SK-N-MC (cell line): ENCODE measurements around the gene CPTP.
A peak's percentile ranks its signal among the peaks of the same experiment; 100 is the strongest.

ENCODE experiments used
- DNase-seq: peaks from one replicate; pipeline ENCODE4 v3.0.0-alpha.2; 2011; ENCODE audit warnings: low read depth, low spot score
- H3K27ac ChIP-seq: fragments of 200-600 bp; sonication (generic); 2 replicates; pipeline ENCODE4 v1.5.1; 2016; ENCODE audit warnings: mixed run types
- H3K36me3 ChIP-seq: fragments of 200-600 bp; sonication (generic); 2 replicates; pipeline ENCODE4 v1.6.1; 2017; ENCODE audit warnings: antibody characterized with exemption, low read length, mixed read lengths; ENCODE audit not compliant: insufficient read depth
- H3K4me3 ChIP-seq: fragments of 200-600 bp; sonication (generic); 2 replicates; pipeline ENCODE4 v1.5.1; 2016
- H3K9ac ChIP-seq: fragments of 200-600 bp; sonication (generic); 2 replicates; pipeline ENCODE4 v1.8.0; 2017; ENCODE audit warnings: mixed run types, mixed read lengths; ENCODE audit not compliant: insufficient read length
- H3K9me3 ChIP-seq: fragments of 200-600 bp; sonication (generic); 2 replicates; pipeline ENCODE4 v1.6.1; 2017; ENCODE audit warnings: low read depth, mild to moderate bottlenecking, antibody characterized with exemption, low read length, moderate library complexity, mixed read lengths
- EZH2 ChIP-seq: fragments of 200-600 bp; sonication (generic); IDR thresholded peaks from one replicate; pipeline ENCODE4 v1.6.1; 2017; ENCODE audit warnings: antibody characterized with exemption
- FOXP2 ChIP-seq: optimal IDR thresholded peaks from 2 replicates; pipeline ENCODE3; 2011; ENCODE audit warnings: mild to moderate bottlenecking, moderate library complexity; ENCODE audit not compliant: insufficient read depth; ENCODE audit errors: extremely low read length, control extremely low read depth
- POLR2AphosphoS5 ChIP-seq: IDR thresholded peaks from 2 replicates; pipeline ENCODE4 v1.6.1; 2012; ENCODE audit warnings: mild to moderate bottlenecking, low read depth, low read length, borderline replicate concordance

The CPTP gene

DNA sequence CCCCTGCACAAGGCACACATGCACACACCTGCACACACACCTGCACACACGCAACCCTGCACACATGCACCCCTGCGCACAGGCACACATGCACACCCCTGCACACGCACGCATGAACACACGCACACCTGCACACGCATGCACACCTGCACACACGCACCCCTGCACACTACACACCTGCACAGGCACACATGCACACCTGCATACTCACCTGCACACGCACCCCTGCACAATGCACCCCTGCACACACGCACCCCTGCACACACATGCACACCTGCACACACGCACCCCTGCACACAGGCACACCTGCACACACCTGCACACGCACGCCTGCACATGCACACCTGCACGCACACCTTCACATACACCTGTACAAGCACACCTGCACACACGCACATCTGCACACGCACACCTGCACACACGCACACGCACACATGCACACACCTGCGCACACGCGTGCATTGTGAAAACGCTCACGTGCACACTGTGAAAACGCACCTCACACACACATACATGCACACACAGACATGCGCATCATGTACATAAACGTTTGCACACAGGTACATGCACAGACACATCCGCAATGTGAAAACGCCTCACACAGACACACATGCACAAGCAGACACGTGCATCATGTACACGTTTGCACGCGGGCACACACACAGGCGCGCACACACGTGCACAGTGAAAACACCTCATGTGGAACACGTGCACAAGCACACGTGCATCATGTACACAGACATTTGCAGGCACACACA lies 16.4 kb downstream of the CPTP start:
- Histone ChIP-seq H3K36me3 (peaks cover 3% of the 10 kb centered on the region; the same call in 1 of the 2 replicates), H3K9me3 (no peaks in the 10 kb centered on the region), H3K9ac (no peak overlapping the region), H3K4me3 (no peak overlapping the region), H3K27ac (no peak overlapping the region)
- TF ChIP-seq EZH2 (no peak), FOXP2 (no peak), POLR2AphosphoS5 (peak; percentile 9; the same call in 1 of the 2 replicates)
- DNase-seq, result no peak

GRCh38 chr1:1341549-1342021 lies 17.0 kb downstream of the CPTP start:
- Histone ChIP-seq H3K9me3 (no peaks in the 10 kb centered on the region), H3K36me3 (peaks cover 3% of the 10 kb centered on the region; the same call in 1 of the 2 replicates)
- no peak for DNase-seq

GRCh38 chr1:1342061-1342562 lies 17.5 kb downstream of the CPTP start:
- no peak overlapping the region for H3K9ac ChIP-seq
- H3K27ac ChIP-seq, result no peak overlapping the region
- TF ChIP-seq EZH2 (no peak), POLR2AphosphoS5 (no peak), FOXP2 (no peak)
- H3K4me3 ChIP-seq, result no peak overlapping the region
- DNase-seq, result no peak
- peaks cover 3% of the 10 kb centered on the region; the same call in 1 of the 2 replicates for H3K36me3 ChIP-seq
- H3K9me3 ChIP-seq, result no peaks in the 10 kb centered on the region

More at GRCh38 chr1:1341549-1342021, 17.0 kb downstream of the CPTP start:
- no peak overlapping the region for H3K9ac ChIP-seq
- H3K4me3 ChIP-seq, result no peak overlapping the region
- TF ChIP-seq POLR2AphosphoS5 (no peak), EZH2 (no peak), FOXP2 (no peak)
- H3K27ac ChIP-seq, result no peak overlapping the region

- H3K27ac ChIP-seq, result no peak overlapping the region
Observed at GRCh38 chr1:1342584-1343115, 18.0 kb downstream of the CPTP start.

DNA sequence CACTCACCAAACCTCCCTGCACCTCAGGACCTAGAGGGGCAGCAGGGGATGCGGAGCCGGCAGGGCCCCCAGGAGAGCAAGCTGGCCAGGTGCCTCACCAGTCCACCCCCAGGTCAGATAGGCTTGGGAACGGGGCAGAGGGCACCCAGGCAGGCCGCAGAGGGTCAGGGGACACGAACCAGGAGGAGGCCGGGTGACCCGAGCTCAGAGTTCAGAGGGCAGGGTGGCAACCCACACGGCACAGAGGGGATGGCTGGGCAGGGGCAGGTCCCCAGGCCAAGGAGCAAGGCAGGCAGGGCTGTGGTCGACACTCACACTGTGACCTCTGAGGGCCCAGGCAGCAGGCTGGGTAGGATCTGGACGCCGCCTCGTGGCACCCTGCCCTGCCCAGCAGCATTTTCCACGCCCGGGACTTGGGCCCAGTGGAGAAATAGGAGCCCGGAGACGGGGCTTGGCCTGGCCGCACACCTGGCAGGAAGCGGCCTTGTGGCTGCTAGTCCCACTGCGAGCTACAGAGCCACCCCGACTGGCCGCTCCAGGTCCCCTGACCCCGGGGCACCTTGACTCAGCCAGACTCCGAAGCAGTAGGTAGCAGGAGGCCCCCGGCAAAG lies 19.3 kb downstream of the CPTP start:
- Histone ChIP-seq H3K4me3 (no peak overlapping the region), H3K9ac (no peak overlapping the region), H3K36me3 (no peaks in the 10 kb centered on the region; the same call in 1 of the 2 replicates), H3K27ac (no peak overlapping the region), H3K9me3 (no peaks in the 10 kb centered on the region)
- TF ChIP-seq POLR2AphosphoS5 (no peak), FOXP2 (no peak), EZH2 (no peak)
- no peak for DNase-seq

More at GRCh38 chr1:1342584-1343115, 18.0 kb downstream of the CPTP start:
- no peak for DNase-seq
- Histone ChIP-seq H3K4me3 (no peak overlapping the region), H3K9ac (no peak overlapping the region), H3K9me3 (no peaks in the 10 kb centered on the region), H3K36me3 (no peaks in the 10 kb centered on the region; the same call in 1 of the 2 replicates)
- TF ChIP-seq EZH2, result no peak
- no peak for TF ChIP-seq FOXP2
- no peak for TF ChIP-seq POLR2AphosphoS5

DNA sequence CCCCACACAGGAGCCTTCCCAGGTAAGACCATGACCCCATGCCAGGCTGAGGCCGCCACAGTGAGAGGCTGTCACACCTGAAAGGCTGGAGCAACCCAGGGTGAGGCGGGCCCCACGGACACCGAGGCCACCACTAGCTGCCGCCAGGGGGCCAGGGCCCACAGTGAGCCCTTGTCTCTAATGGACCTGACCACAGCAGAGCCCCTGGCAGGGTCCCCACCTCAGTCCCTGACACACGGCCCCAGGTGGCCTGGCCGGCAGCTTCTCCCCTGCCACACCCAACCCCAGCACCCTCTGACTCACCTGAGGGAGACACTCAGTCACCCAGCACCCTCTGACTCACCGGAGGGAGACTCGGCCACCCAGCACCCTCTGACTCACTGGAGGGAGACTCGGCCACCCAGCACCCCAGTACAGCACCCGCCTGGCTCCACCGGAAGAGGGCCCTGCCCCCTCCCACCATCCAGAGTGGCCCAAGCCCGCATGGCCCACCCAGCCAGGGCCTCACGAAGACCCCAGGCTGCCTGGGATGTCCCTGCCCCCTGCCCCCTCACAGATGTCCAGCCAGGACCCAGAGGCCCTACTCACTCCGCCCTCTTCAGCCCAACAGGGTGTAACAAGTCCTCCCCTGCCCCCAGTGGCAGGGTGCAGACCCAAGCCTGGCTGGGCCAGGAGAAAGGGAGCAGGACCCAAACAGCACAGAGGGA lies 20.2 kb downstream of the CPTP start:
- no peaks in the 10 kb centered on the region; the same call in 1 of the 2 replicates for H3K36me3 ChIP-seq
- H3K9me3 ChIP-seq, result no peaks in the 10 kb centered on the region
- H3K4me3 ChIP-seq, result no peak overlapping the region
- no peak overlapping the region for H3K9ac ChIP-seq
- no peak overlapping the region for H3K27ac ChIP-seq
- DNase-seq, result no peak
- no peak for TF ChIP-seq FOXP2
- TF ChIP-seq POLR2AphosphoS5, result no peak
- no peak for TF ChIP-seq EZH2

DNA sequence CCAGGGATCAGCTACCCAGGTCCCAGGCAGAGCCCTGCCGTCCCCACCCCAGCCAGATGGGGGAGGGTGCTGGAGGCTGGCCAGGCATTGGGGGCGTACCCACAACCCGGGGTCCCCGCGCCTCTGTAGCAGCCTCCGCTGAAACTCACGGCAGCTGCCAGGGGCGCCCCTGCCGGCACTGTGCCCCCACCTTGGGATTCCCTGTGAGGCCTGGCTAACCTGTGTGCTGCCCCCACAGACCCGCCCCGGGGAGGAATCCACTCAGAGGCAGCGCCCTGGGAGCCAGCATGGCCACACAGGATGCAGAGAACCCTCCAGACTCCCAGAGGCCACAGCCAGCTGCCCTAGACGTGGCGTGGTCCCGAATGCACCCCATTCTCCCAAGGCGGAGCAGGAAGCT lies 20.8 kb downstream of the CPTP start:
- no peaks in the 10 kb centered on the region; the same call in 1 of the 2 replicates for H3K36me3 ChIP-seq
- DNase-seq, result no peak
- no peak for TF ChIP-seq POLR2AphosphoS5
- TF ChIP-seq EZH2, result no peak
- no peak for TF ChIP-seq FOXP2
- no peak overlapping the region for H3K27ac ChIP-seq
- H3K9ac ChIP-seq, result no peak overlapping the region
- no peaks in the 10 kb centered on the region for H3K9me3 ChIP-seq
- H3K4me3 ChIP-seq, result no peak overlapping the region
